Muscle of leg (tissue), 11 donors: ENCODE measurements around the gene RRBP1. TPM values are rescaled to one million over a fixed set of nuclear protein-coding genes. Genes with fewer than 3 reads are reported as not detected.

Source experiments
- DNase-seq: peaks from one replicate; pipeline ENCODE4 v3.0.0; 2013
- H3K27ac ChIP-seq: one replicate; pipeline ENCODE4 v1.5.1; 2013; ENCODE audit warnings: mild to moderate bottlenecking, low read length, control low read depth
- H3K27me3 ChIP-seq: one replicate; pipeline ENCODE4 v1.6.1; 2013; ENCODE audit warnings: low read length; ENCODE audit not compliant: control insufficient read depth, insufficient read depth
- H3K36me3 ChIP-seq: one replicate; pipeline ENCODE4 v1.6.1; 2013; ENCODE audit warnings: low read length; ENCODE audit not compliant: control insufficient read depth, insufficient read depth
- H3K4me1 ChIP-seq: one replicate; pipeline ENCODE4 v1.6.1; 2013; ENCODE audit warnings: low read length; ENCODE audit not compliant: control insufficient read depth, insufficient read depth
- H3K4me3 ChIP-seq: one replicate; pipeline ENCODE4 v1.5.1; 2013; ENCODE audit warnings: low read length, control low read depth
- H3K9me3 ChIP-seq: replicated peaks from 2 replicates; pipeline ENCODE4 v1.6.1; 2013; ENCODE audit warnings: low read depth, low read length; ENCODE audit not compliant: control insufficient read depth
- WGBS: methylation state at CpG from one replicate; pipeline ENCODE4 v1.1.5; 2013; ENCODE audit warnings: missing lambda C conversion rate; ENCODE audit not compliant: insufficient coverage; 5-methylcytosine and 5-hydroxymethylcytosine counted together
- polyA plus RNA-seq, 8 donors: library from polyadenylated mRNA; unstranded; fragments of 120-200 nt; gene quantifications; one replicate each; pipeline versions ENCODE4 v1.2.1 to v1.2.3, GENCODE V29; 2013; ENCODE audit warnings: inconsistent platforms in 1 of 8, low replicate concordance in 1 of 8; ENCODE audit not compliant: insufficient read length in 8 of 8, insufficient read depth in 1 of 8
- total RNA-seq: library from RNA; stranded (reverse); fragments of 120-200 nt; gene quantifications from one replicate; pipeline ENCODE4 v1.2.4, GENCODE V29; 2013

RRBP1 gene
- total and polyA plus RNA-seq, 9 donors, result 99.5 to 178 (median 134) TPM

DNA sequence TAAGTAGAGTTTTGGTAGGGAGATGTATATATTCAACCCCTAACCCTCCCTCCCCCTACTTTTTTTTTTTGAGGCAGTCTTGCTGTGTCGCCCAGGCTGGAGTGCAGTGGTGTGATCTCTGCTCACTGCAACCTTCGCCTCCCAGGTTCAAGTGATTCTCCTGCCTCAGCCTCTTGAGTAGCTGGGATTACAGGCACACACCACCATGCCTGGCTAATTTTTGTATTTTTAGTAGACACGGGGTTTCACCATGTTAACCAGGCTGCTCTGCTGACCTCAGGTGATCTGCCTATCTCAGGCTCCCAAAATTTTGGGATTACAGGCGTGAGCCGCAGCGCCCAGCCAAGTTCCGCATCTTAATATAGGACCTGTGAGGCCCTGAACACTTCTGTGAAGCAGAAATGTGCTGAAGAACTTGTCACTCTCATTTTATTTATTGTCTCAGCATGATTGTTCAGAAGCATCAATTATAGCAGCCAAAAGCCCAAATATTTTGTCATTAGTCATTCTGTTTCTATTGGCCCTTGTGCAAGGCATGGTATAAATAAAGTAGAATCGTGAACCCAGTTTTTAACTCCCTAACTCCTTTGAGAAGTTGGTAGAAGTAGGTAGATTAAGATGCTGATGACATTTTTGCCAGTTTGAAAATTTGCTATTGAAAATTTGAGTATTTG lies 92.7 kb downstream of the RRBP1 start:
- no peak overlapping the region for H3K27ac ChIP-seq

DNA sequence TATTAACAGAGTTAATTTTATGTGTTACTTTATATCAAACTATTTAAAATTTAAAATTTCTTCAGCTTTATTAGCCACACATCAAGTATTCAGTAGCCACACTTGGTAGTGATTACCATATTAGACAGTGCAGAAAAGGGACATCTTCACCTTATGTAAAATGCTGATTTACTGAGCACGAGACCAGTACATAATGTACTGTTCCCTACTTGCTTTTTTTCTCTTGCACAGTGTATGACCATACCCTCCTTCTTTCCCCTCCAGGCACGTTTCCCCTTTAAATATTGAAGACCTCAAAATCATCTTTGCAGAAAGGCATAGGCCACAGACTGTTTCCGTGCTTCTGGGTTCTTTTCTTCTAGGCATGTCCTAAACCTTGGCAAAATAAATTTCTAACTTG lies 94.2 kb downstream of the RRBP1 start:
- H3K4me1 ChIP-seq, result no peaks in the 10 kb centered on the region
- no peak overlapping the region for H3K27ac ChIP-seq
- peaks cover 2% of the 10 kb centered on the region for H3K36me3 ChIP-seq
- no peak overlapping the region for H3K4me3 ChIP-seq
- H3K9me3 ChIP-seq, result no peaks in the 10 kb centered on the region
- H3K27me3 ChIP-seq, result no peaks in the 10 kb centered on the region
- DNase-seq, result no peak
- 61% methylated on average over 3 of the region's 3 CpGs for WGBS

More for the DNA sequence above, 92.7 kb downstream of the RRBP1 start:
- no peak overlapping the region for H3K4me3 ChIP-seq
- no peaks in the 10 kb centered on the region for H3K9me3 ChIP-seq
- H3K27me3 ChIP-seq, result no peaks in the 10 kb centered on the region
- peaks cover 2% of the 10 kb centered on the region for H3K4me1 ChIP-seq
- 88% methylated on average over 4 of the region's 8 CpGs for WGBS
- H3K36me3 ChIP-seq, result peaks cover 2% of the 10 kb centered on the region
- no peak for DNase-seq

DNA sequence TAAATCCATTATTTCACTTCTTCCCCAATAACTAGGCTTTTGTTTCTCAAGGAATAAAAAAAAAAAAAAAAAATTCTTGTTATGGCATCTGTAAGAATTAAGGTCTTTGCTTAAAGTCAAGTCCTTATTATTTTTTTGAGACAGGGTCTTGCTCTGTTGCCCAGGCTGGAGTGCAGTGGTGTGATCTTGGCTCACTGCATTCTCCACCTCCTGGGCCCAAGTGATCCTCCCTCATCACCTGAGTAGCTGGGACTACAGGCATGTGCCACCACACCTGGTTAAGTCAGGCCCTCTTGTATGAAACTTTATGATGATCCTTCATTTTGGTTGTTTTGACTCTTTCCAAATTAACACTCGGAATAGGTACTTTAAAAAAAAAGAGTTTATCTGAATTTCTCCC lies 94.9 kb downstream of the RRBP1 start:
- H3K27ac ChIP-seq, result no peak overlapping the region

DNA sequence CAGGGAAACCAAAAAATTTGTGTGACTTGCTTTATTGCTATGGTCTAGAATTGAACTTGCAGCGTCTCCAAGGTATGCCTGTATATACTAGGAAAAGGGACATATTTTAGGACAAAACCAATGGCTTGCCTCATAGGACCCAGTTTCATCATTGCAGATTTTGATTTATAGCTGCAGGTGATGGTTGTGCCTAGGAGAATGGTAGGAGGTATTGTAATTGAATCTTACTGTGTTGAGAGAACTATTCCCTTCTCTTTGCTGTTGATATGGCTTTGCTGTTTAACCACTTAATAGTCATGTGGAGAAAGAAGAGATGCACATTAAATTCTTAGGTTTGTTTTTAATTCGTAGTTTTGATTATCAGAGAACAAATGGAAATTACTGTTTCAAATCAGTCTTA lies 95.8 kb downstream of the RRBP1 start:
- Histone ChIP-seq H3K27me3 (no peaks in the 10 kb centered on the region), H3K4me3 (no peak overlapping the region), H3K27ac (no peak overlapping the region), H3K4me1 (no peaks in the 10 kb centered on the region), H3K9me3 (no peaks in the 10 kb centered on the region), H3K36me3 (no peaks in the 10 kb centered on the region)
- WGBS, result 100% methylated on average over 1 of the region's 2 CpGs
- DNase-seq, result no peak

More for the DNA sequence above, 94.9 kb downstream of the RRBP1 start:
- H3K36me3 ChIP-seq, result peaks cover 2% of the 10 kb centered on the region
- no peak for DNase-seq
- no peaks in the 10 kb centered on the region for H3K9me3 ChIP-seq
- H3K4me3 ChIP-seq, result no peak overlapping the region
- no peaks in the 10 kb centered on the region for H3K4me1 ChIP-seq
- no CpG with 5 or more reads among the region's 1 CpG for WGBS
- no peaks in the 10 kb centered on the region for H3K27me3 ChIP-seq

DNA sequence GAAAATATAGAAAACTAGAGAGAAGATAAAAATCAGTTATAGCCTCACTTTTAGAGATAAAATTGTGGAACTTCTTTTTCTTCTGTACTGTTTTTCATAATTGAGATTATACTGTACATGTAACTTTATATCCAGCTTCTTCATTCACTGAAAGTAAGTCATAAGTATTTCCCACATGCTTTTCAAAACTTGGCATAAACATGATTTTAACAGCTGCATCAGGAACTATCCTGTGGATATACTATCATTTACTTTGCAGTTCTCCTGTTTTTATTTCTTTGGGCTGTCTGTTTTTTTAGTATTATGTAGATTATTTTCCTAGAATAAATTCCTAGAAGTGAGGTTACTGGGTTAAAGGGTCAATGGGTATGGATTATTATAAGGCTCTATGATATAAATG lies 97.4 kb downstream of the RRBP1 start:
- peak; percentile 90 for DNase-seq
- Histone ChIP-seq H3K4me1 (no peaks in the 10 kb centered on the region), H3K4me3 (no peak overlapping the region), H3K27ac (peak overlapping the region; percentile 21), H3K9me3 (no peaks in the 10 kb centered on the region), H3K36me3 (peaks cover 3% of the 10 kb centered on the region), H3K27me3 (no peaks in the 10 kb centered on the region)

DNA sequence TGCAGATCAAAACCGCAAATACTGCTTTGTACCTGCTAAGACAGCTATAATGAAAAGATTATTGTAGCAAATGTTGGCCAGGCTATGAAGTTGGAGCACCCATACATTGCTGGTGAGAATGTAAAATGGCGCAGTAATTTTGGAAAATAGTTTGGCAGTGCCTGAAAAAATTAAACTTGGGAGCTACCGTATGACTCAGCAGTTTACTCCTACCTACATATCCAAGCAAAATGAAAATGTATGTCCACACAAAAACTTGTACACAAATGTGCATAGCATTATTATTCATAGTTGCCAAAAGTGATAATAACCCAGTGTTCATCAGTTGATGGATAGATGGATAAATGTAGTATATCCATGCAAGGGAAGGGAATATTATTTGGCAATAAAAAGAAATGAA lies 98.9 kb downstream of the RRBP1 start:
- Histone ChIP-seq H3K36me3 (peaks cover 3% of the 10 kb centered on the region), H3K27me3 (no peaks in the 10 kb centered on the region), H3K4me1 (no peaks in the 10 kb centered on the region), H3K4me3 (no peak overlapping the region), H3K27ac (no peak overlapping the region), H3K9me3 (no peaks in the 10 kb centered on the region)
- DNase-seq, result no peak
- WGBS, result no CpG with 5 or more reads among the region's 3 CpGs

DNA sequence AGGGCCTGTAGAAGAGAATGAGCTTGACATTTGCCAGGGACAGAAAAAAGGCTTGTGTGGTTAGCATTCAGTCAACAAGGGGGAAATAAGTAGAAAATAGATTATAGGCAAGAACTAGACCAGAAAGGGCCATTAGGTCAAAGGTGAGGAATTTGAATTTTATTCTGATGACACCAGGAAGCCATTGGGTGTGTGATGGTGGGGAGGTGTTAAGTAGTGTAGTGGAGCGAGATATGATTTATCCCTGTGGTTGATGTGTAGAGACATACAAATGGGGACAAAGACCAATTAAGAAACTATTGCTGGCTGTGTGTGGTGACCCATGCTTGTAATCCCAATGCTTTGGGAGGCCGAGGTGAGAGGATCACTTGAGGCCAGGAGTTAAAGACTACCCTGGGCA lies 101.1 kb downstream of the RRBP1 start:
- WGBS, result 92% methylated on average over 2 of the region's 2 CpGs
- no peaks in the 10 kb centered on the region for H3K4me1 ChIP-seq

DNA sequence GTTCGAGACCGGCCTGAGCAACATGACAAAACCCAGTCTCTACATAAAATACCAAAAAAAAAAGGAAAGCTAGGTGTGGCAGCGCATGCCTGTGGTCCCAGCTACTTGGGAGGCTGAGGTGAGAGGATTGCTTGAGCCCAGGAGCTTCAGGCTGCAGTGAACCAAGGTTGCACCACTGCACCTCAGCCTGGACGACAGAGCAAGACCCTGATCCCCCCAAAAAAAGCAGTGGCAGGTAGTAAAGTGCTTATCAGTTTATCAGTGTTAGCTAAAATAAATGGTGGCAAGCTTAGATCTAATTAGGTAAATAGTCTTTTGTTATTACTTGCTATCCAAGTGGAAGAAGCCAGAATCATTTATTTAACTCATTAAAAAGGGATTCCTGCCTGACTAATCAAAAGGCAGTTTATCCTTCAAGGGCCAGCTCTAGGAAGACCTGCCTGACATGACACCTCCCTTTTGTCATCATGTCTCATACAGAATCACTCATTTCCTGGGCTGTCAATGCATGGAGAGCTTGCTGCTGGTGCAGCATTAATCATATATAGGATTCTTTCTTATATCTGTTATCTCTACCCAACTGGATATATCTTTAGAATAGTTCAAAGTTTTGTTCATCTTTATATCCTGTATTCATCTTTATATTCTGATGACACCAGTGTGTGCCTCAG lies 102.5 kb downstream of the RRBP1 start:
- no peak for DNase-seq
- Histone ChIP-seq H3K36me3 (peaks cover 5% of the 10 kb centered on the region), H3K9me3 (no peaks in the 10 kb centered on the region), H3K27ac (no peak overlapping the region), H3K27me3 (no peaks in the 10 kb centered on the region), H3K4me3 (no peak overlapping the region), H3K4me1 (no peaks in the 10 kb centered on the region)
- WGBS, result 100% methylated on average over 1 of the region's 4 CpGs

More for the DNA sequence above, 101.1 kb downstream of the RRBP1 start:
- Histone ChIP-seq H3K36me3 (peaks cover 3% of the 10 kb centered on the region), H3K27me3 (no peaks in the 10 kb centered on the region), H3K4me3 (no peak overlapping the region), H3K9me3 (no peaks in the 10 kb centered on the region), H3K27ac (no peak overlapping the region)
- no peak for DNase-seq

DNA sequence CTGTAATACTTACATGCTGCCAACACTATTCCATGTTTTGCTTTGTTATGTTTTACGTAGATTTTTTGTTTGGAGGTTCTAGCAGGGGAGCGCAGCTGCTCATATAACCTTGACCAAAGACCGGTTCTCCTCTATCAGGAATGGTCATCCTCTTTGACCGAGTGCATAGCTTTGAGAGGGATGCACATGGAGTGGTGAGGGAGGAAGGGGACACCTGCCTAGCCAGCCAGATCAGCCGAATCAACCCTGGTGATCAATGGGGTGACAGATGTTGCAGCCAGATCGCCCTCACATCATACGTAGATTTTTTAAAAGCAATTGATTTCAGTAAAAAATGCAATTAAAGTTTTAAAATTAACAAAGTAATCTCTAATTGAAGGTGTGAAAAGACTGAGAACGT lies 105.8 kb downstream of the RRBP1 start:
- no peaks in the 10 kb centered on the region for H3K27me3 ChIP-seq
- no peak overlapping the region for H3K4me3 ChIP-seq
- no peaks in the 10 kb centered on the region for H3K9me3 ChIP-seq
- no peak for DNase-seq
- H3K4me1 ChIP-seq, result peaks cover 6% of the 10 kb centered on the region
- H3K36me3 ChIP-seq, result peaks cover 5% of the 10 kb centered on the region
- no peak overlapping the region for H3K27ac ChIP-seq
- WGBS, result no CpG with 5 or more reads among the region's 8 CpGs

DNA sequence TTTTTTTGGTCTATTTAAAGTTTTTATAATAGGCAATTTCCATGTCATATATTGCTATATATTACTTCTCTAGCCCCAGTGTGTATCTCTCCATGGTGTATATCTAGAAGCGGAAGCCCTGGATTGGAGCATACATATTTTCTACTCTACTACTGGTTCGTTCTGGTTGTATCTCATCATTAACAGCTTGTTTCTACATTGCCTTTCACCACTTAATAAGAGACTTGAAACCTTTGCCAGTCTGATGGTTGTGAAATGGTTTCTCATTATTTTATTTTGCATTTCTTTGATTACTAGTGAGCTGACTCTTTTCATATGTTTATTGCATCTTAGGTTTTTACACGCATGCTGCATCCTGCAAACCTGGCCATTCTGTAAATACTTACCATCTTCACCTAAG lies 108.6 kb downstream of the RRBP1 start:
- Histone ChIP-seq H3K9me3 (no peaks in the 10 kb centered on the region), H3K27me3 (no peaks in the 10 kb centered on the region), H3K27ac (no peak overlapping the region), H3K36me3 (peaks cover 2% of the 10 kb centered on the region), H3K4me3 (no peak overlapping the region), H3K4me1 (peaks cover 11% of the 10 kb centered on the region)
- no CpG with 5 or more reads among the region's 3 CpGs for WGBS
- no peak for DNase-seq
